Stimulated activated CD4-positive, alpha-beta T cell treated with anti-CD3 and anti-CD28 coated beads, TNF-alpha, amount 100 ng/mL, for 48 hours (primary cell): ENCODE results near the gene NRAP.
"Not testable (repeated sequence)": the region's sequence is repeated elsewhere in the genome, so short reads cannot be mapped to it uniquely, and the experiment has no call there.

Experiments
- DNase-seq, 3 donors: peaks; one replicate each; pipeline ENCODE4 v3.0.0-alpha.2; 2020; ENCODE audit warnings: low read depth in 3 of 3

The NRAP gene

GRCh38 chr10:113680190-113681111 lies 16.6 kb upstream of the NRAP start:
- DNase-seq = peak in 2 of 3 donors; percentile 5 to 26

- DNase-seq = peak; percentile 52 to 72 (median 67)
Measured at GRCh38 chr10:113679463-113680189, 15.8 kb upstream of the NRAP start, which contains the start of gene CASP7. Gene CASP7 (plus strand): TSS chr10:113679912. CDS start chr10:113697494, 17,582 bp downstream.

- no peak for DNase-seq
Measured at GRCh38 chr10:113666682-113667252, 2.9 kb upstream of the NRAP start.

- no peak for DNase-seq
Measured at GRCh38 chr10:113665806-113666354, 2.0 kb upstream of the NRAP start.

GRCh38 chr10:113665352-113665751 lies 1.5 kb upstream of the NRAP start:
- DNase-seq = no peak

- DNase-seq = no peak
Measured at GRCh38 chr10:113663142-113663541, 699 bp downstream of the NRAP start.

- no peak for DNase-seq
Measured at GRCh38 chr10:113661332-113661731, 2.5 kb downstream of the NRAP start.

GRCh38 chr10:113657544-113657943 lies 6.3 kb downstream of the NRAP start:
- no peak for DNase-seq

- no peak for DNase-seq
Measured at GRCh38 chr10:113656896-113657295, 6.9 kb downstream of the NRAP start.

GRCh38 chr10:113652456-113652855 lies 11.4 kb downstream of the NRAP start:
- not testable (repeated sequence) for DNase-seq

GRCh38 chr10:113651898-113652297 lies 11.9 kb downstream of the NRAP start:
- no peak for DNase-seq

- DNase-seq = no peak
Measured at GRCh38 chr10:113651021-113651420, 12.8 kb downstream of the NRAP start.

GRCh38 chr10:113650172-113650571 lies 13.7 kb downstream of the NRAP start:
- DNase-seq = no peak

GRCh38 chr10:113648478-113648877 lies 15.4 kb downstream of the NRAP start:
- DNase-seq = no peak

GRCh38 chr10:113647812-113648211 lies 16.0 kb downstream of the NRAP start:
- no peak for DNase-seq

GRCh38 chr10:113646336-113647201 lies 17.3 kb downstream of the NRAP start:
- DNase-seq = no peak

GRCh38 chr10:113644185-113645120 lies 19.4 kb downstream of the NRAP start:
- DNase-seq = no peak

- DNase-seq = no peak
Measured at GRCh38 chr10:113643183-113643582, 20.7 kb downstream of the NRAP start.

GRCh38 chr10:113641702-113642101 lies 22.1 kb downstream of the NRAP start:
- no peak for DNase-seq

- DNase-seq = no peak
Measured at GRCh38 chr10:113639966-113640365, 23.9 kb downstream of the NRAP start.
